GM11168 (cell line): ENCODE data around the gene SAMD8.

Source experiments
- in situ Hi-C: fragments of 300-500 bp; cut with MboI; formaldehyde crosslinking; loops from one replicate; pipeline ENCODE4 v1.12.0; 2022; ENCODE audit warnings: low sequenced_read_pairs; ENCODE audit not compliant: unreplicated experiment

Gene SAMD8

DNA sequence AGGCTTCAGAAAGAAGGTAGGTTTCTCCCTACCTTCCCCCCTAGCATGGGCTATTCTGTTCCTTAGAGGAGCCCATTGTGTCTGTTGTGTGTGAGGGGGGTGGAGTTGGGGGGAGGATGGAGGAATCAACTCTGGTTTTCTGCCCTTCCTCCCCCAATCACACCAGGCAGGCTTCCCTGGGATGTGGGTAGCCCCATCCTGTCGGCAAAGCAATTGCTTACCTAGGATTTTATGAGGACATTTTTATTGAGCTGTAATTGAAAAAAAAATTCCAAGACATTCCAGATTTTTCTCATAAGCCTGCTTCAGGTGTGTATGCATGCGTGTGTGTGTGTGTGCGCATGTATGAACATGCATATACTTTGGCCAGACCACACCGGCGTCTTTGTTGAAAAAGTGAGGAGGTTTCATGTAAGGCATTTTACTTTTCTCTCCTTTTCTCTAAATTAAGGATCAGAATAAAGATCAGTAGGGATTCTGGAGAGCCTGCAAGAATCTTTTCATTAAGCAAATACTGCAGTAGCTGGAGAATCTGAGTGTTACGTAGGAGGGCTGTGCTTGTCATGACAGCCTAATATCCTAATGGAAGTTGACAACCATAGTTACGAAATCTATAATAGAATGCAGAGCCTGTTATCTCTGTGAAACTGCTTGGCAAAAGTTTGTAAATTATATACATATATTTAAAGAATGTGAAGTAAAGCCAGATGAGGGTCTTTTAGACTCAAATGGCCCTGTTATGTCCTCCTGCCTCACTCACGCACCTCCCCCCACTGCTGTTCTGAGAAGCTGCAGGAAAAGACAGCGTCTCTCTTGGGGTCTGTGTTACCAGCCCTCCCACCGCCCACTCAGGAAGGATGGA, 27.3 kb upstream of the SAMD8 start:
- in situ Hi-C loops: no loop called here

DNA sequence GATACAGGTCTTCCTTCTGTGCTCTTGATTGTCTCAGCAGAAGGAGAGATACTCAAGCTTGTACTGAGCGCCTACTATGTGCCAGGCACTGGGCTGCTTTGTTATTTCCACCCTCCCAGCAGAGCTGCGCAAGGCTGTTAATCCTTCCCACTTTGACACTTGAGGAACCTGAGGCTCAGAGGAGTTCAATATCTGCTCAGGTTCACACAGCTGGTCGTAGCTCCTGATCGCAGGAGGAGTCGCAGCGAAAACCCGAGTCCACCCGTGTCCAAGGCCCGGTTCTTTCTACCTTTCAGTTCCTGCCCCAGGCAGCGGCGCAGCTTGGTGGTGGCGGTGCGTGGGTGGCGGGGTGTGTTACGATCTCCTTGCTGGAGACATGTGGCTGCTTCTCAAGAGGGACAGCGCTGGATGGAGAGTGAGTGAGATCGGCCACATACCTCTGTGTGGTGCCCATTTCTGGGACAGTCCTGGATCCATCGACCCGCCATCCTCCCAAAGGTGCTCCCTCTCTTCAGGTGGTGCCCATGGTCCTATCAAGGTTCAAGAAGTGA, 26.5 kb upstream of the SAMD8 start:
- in situ Hi-C loops: no loop called here

DNA sequence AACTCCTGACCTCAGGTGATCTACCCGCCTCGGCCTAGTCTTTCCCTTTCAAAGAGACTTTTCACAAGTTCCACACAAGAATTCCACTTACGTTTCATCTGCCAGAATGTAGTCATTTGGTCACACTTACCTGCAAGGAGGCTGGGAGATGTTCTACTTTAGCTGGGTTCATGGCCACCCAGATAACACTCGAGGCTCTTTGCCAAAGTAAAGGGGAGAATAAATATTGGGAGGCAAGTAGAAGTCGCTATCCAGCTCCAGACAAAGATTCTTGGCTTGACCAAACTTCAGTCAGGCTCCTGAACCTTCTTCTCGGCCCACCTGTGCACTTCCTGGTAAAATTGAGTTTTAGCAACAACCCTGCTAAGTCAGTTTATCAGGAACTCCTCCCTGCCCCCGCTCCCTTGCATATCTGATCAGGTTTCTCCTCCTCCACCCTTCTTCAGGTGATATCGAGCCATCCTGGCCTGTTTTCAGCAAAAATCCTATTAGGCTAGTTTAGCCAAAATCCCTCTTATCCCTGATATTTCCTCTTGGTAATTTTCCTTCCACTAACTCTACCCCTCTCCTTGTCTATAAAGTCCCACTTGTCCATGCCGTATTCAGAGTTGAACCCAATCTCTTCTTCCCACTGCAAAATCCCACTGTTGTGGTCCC, 25.1 kb upstream of the SAMD8 start:
- in situ Hi-C loops: no loop called here

DNA sequence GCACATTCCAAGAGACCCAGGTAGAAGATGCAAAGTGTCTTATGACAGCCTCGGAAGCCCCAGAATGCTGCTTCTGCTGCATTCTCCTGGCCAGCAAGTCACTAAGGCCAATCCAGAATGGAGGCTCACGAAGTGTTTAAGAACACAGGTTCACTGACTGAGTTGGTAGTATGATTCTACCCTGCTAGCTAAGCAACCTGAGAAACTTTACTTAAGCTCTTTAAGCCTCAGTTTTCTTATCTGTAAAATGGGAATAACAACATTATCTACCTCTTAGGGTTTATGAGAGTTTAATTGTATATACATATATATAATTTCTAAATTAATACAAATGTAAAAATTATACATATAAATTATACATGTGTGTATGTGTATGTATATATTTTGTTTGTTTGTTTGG, 22.8 kb upstream of the SAMD8 start:
- in situ Hi-C loops: no loop called here

DNA sequence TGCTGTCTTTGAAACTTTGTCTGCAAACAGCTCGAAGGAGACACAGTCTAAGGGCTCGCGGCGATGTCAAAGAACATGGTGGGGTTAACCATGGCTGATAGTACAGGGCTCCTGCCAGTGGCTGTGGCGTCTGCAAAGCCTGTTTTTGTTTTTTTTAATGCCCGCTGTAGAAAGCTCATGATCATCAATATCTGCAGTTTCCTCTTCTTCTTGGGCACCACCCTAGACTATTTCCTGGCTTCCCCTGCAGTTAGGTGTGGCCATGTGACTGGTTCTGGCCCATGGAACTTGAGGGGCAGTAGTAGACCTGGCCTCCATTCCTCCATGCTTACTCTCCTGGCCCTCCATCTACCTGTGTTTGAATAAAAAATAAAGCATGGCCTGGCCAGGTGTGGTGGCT, 21.8 kb upstream of the SAMD8 start:
- in situ Hi-C loops: loop anchor here (10.0 kb wide), 2 partner anchors 345 to 825 kb away; no protein-coding TSS in a partner anchor

DNA sequence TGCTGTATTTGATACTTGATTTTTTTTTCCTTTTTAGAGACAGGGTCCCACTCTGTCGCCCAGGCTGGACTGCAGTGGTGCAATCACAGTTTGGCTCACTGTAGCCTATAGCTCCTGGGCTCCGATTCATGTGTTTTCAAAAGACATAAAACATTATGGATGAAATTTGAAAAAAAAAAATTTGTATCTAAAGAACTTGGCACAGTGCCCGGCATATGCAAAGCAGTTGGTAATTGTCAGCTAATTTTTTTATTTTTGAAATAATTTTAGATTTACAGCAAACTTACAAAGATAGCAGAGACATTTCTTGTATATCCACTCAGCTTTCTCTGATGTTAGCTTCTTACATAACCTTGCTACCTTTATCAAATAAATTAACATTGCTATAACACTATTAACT, 20.3 kb upstream of the SAMD8 start:
- in situ Hi-C loops: loop anchor here (10.0 kb wide), 2 partner anchors 346 to 826 kb away; no protein-coding TSS in a partner anchor

DNA sequence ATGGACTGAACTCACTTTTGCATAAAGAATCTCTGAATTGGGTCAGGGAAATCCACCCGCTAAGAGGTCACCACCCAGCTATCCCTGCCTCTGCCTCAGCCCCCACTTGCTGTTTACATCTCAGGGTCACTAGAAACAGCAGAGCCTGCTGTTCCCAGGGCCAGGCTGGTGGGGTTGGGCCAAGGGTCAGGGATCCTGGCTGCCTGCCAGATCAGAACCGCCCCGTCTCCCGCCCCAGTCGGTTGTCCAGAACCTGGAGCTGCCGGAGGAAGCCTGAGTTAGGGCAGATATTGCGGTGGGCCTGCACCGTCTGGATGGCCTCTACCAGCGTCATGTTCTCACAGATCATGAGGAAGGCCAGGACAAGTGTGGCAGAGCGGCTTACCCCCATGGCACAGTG, 17.0 kb upstream of the SAMD8 start:
- in situ Hi-C loops: loop anchor here (10.0 kb wide), 2 partner anchors 350 to 830 kb away; no protein-coding TSS in a partner anchor

DNA sequence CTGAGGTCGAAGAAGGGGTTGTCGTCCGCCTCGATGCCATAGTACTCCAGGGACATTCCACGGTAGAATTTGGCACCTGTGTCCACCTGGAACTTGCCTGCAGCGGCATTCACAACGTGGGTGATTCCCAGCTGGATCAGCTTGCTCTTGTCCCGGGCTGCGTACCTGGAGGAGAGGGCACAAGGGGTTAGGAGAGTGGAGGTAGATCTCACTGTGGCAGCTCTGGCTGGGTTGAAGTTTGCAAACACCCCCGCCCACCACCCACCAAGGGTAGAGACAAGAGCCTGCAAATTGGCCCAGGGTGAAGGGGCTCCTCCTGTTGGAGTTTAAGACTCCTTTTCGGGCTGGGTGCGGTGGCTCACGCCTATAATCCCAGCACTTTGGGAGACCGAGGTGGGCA, 15.8 kb upstream of the SAMD8 start:
- in situ Hi-C loops: loop anchor here (10.0 kb wide), 2 partner anchors 351 to 831 kb away; no protein-coding TSS in a partner anchor

DNA sequence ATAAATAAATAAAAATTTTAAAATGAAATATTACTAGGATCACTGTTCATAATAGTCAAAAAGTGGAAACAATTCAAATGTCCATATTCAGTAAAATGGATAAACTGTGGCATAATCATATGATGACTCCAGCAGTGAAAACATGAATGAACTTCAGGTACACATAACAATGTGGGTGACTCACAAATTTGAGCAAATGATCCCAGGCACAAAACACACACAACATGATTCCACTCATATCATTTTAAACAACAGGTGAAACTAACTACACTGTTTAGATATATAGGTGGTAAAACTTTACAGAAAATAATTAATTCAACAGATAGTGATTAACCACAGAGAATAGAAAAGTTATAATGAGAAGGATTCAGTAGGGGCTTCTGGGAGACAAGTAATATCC, 14.7 kb upstream of the SAMD8 start:
- in situ Hi-C loops: loop anchor here (10.0 kb wide), 2 partner anchors 352 to 832 kb away; no protein-coding TSS in a partner anchor

DNA sequence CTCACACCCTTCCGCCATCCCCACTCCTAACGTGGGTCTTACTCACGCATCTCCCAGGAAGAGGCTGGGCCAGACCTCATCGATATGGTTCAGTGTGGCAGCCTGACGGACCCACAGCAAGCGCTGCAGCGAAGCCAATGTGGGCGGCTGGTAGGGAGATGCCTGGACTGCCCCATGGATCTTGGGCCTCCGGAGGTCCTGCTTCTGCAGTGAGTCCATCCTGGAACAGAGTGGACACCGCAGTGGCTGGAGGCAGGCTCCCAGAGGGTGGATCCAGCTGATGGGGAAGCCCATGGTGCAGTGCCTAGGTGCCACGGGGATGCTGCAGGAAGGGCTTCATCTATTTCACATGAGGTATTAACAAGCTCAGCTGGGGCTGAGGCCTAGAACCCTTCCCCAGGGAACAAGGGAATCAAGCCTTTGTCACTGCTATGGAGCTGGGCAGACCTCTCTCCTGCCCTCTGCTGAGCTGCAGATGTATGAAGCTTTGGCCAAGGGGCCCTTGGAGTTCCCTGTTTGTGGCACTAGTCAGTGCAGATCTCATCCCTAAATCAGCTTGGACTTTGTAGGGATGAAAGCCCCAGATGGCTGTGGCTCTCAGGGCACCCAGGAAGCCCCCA, 13.7 kb upstream of the SAMD8 start:
- in situ Hi-C loops: loop anchor here (10.0 kb wide), 2 partner anchors 353 to 833 kb away; no protein-coding TSS in a partner anchor

DNA sequence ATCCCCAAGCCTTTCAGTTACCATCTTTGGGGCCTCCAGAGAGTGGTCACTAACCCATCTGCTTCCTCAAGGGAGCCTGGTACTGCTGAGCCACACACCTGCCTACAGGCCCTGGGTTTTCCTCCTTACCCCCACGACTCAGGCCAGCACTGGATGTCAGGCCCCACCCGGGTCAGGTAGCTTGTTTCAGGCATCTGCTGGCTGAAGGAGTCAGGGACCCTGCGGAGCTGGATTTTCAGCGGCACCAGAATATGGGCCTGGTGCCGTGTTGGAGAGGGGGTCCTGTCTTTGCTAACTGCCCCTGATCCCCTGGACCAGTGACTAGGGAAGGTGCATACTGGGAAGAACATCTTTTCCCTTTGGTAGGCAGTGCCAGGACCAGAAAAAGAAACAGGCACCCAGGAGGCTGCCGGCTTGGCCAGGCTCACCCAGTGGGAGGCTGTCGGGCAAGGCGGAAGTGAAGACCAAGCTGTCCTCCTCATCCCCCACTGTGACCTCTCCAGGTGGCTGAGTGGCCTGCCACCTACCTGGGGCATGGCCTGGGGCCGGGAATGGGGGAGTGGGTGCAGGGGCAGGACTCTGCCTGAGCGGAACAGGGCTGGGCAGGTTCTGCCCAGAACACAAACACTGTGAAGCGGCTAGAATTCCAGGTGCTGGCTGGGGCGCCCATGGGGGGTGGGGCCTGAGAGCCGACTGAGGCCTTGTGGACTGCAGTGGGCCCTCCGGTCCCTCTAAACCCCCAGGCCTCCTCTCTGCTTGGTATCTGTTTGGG, 12.4 kb upstream of the SAMD8 start:
- in situ Hi-C loops: loop anchor here (10.0 kb wide), 2 partner anchors 354 to 834 kb away; no protein-coding TSS in a partner anchor

DNA sequence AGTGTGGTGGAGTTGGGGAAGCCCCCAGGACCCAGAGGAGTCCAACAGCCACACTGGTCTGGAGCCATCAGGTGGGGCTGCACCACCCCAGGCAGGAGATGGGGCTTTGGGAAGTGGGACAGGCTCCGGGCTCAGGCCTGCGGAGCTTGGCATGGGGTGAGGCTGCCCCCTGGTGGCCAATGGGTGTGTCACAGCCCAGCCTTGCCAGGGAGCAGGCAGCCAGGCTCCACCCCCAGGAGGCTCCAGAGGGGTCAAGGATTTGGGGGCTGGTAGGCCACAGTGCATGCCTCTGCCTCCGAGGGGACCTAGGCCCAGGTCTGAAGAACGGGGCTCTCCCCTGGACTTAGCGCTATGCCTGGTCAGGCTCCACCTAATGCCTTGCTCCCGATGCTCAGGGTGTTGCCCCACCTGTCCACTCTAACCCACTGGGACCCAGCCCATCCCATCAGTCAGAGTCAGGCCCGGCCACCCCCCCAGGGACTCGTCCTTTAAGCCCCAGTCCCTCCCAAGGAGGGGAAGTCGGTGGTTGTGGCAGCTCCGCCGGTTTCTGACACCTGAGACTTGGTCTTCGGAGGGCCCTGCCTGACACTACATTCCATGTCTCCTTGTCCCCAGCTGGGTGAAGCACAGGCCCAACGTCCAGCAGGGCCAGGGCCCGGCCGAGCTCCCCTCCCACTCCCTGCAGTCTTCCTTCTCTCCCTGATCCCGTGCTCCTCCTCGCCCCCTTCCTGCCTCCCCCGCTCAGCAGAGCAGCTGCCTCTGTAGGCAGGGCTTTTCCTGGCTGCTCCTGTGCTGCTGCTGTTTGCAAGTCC, 11.3 kb upstream of the SAMD8 start:
- in situ Hi-C loops: loop anchor here (10.0 kb wide), 2 partner anchors 355 to 835 kb away; no protein-coding TSS in a partner anchor

DNA sequence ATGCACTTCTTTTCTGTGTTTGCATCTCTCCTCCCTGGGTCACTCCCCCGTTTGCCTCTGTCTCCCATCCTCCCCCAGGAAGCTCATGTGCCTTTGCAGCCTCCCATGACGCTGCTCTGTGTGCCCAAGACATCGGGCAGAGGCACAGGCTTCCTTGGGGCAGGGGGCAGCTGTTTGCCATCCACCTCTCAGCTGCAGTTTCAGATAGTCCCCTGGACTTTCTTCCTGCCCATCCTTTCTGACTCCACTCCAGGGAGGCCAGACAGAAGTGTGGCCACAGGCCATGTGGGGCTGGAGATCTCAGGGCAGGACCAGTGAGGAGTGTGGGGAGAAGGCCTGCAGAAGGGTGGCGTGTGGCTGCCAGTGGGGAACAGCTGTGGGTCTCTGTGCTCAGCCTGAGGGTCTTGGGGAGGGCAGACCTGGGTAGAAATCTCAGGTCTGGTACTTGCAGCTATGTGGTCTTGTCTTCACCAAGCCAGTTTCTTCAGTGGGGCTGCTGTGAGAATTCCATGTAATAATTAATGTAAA, 10.6 kb upstream of the SAMD8 start:
- in situ Hi-C loops: no loop called here

DNA sequence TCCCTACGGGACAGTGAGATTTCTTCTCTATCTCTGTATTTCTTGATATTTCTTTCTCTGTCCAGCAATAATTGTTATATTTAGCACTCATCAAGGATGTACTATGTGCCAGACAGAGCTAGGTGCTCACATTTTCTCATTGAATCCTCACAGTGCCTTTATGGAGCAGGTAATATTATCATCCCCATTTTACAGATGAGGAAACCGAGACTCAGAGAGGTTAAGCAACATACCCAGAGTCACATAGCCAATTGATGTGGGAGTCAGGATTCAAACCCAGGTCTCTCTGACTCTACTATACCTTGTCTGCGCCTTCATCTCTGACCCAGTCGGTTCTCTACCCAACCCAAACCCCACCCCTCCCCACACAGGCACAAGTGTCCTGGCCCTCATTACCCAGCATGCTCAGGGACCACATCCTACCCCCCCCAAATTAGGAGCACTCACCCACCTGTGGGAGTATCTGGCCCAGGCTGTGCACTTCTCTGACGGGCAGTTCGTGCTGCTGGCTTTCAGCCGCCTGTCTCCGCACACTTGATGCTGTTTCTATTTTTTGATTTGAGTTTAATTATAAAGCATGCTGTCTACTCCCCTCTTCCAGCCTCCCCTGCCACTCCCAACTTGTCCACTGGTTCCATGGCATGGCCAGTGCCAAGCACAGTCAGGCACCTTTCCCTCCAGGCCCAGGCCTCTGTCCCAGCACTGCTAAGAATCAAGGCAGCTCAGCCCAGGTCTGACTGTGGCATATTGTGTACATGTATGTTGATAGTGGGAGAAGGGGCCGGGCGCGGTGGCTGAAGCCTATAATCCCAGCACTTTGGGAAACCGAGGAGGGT, 9.8 kb upstream of the SAMD8 start:
- in situ Hi-C loops: no loop called here

DNA sequence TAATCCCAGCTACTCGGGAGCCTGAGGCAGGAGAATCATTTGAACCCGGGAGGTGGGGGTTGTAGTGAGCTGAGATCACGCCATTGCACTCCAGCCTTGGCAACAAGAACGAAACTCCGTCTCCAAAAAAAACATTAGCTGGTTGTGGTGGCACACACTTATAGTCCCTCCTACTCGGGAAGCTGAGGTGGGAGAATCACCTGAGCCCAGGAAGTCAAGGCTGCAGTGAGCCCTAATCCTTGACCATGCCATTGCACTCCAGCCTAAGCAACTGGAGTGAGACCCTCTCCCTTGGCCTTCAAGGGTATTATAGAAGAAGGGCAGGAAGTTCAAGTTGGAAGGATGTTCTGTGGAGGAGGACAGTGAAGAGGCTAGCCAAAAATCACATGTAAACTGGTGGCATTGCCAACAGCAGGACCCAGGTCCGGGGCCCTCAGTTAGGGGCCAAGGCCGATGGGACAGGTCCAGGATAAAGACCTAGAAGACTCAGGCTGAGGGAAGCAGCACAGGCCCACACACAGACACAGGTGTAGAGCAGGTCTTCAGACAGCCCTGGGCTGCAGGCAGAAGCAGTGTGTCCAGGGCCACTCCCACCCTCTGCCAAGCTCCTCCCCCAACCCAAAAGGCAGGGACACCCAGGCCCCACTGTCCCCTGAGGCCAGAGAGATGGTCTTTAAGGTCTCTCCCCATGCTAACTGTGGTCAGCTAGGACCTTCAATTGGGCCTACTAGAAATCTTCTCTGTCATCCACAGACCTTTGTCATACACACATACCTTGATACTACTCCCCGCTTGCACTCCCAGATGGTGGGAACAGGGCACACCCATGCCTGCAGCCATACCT, 8.4 kb upstream of the SAMD8 start:
- in situ Hi-C loops: no loop called here

DNA sequence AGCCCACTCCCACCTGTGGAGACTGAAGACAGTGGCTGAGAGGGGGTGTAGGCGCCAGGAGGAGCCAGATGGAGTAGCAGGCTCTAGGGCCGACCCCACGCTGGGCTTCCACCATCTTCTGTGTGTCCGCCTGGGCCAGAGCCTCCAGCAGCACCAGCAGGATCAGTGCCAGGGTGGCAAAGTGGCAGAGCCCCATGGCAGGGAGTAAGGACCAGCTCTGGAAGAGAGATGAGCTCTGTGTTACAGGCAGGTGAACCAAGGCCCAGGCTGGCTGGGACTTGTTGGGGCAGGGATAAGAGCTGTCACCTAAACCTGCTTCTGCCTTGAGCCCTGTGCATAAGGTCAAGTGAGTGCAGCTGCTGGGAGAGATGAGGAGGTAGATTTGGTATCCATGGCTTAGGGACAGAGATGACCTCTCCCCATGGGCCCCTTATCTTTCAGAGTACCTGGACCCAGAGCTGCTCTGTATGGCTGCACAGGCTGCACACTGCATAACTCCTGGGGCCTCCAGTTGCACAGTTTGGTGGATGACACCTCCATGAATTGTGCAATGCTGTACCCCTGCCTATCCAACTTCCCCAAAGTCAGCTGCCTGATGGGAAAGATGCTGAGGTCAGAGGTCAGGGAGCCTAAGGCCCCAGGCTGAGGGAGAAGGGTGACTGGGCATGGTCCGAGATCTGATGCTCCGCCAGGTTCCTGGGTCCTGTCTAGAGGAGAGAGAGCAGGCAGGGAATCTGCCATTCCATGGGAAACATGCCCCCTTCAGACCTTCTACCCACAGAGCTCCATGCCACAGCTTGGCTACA, 7.4 kb upstream of the SAMD8 start:
- in situ Hi-C loops: no loop called here
